Activated CD8-positive, alpha-beta memory T cell treated with anti-CD3 and anti-CD28 coated beads for 36 hours (primary cell): Measurements from ENCODE around the gene POLG2. TPM values are rescaled to one million over a fixed set of nuclear protein-coding genes. Genes with fewer than 3 reads are reported as not detected.

ENCODE experiments used
- total RNA-seq, 2 experiments: library from RNA; stranded (reverse); gene quantifications; one replicate each; pipeline ENCODE4 v1.2.3, GENCODE V29; 2021

POLG2 gene
- total RNA-seq, 2 experiments from 2014 or later = 30.1 TPM

Other genes with a start within 250 kb of the POLG2 start
- gene TEX2, start 233.8 kb downstream of the POLG2 start, total RNA-seq = 10 to 100 TPM; 22.6 to 23.9 TPM
- 10 to 100 TPM; 34.3 to 37.8 TPM for gene PECAM1, start 106.2 kb downstream of the POLG2 start, total RNA-seq
- 1 to 10 TPM in 1 of 2 experiments, under 1 TPM in 1; 0.75 to 1.2 TPM for gene MILR1, start 47.9 kb downstream of the POLG2 start, total RNA-seq
- 100 to 1,000 TPM; 679 to 698 TPM for gene DDX5, start 9.2 kb upstream of the POLG2 start, total RNA-seq
- 10 to 100 TPM; 31.7 to 40.6 TPM for gene CEP95, start 9.9 kb upstream of the POLG2 start, total RNA-seq
- 10 to 100 TPM; 18.3 to 19.4 TPM for gene SMURF2, start 165.3 kb upstream of the POLG2 start, total RNA-seq